Large intestine (tissue), 3 donors: ENCODE data around the gene SMG9. TPM values are rescaled to one million over a fixed set of nuclear protein-coding genes. Genes with fewer than 3 reads are reported as not detected.

Experiments used
- DNase-seq, 2 donors: peaks; one replicate each; pipeline versions ENCODE4 v3.0.0 to v3.0.0-alpha.2; 2013
- H3K27ac ChIP-seq: one replicate; pipeline ENCODE4 v1.5.1; 2013; ENCODE audit warnings: low read length
- H3K27me3 ChIP-seq: 2 replicates; pipeline ENCODE4 v1.6.1; 2013; ENCODE audit warnings: low read length; ENCODE audit not compliant: control insufficient read depth, insufficient read depth
- H3K36me3 ChIP-seq: 2 replicates; pipeline ENCODE4 v1.6.1; 2013; ENCODE audit warnings: low read length; ENCODE audit not compliant: control insufficient read depth, insufficient read depth
- H3K4me1 ChIP-seq: one replicate; pipeline ENCODE4 v1.6.1; 2013; ENCODE audit warnings: low read length; ENCODE audit not compliant: control insufficient read depth, insufficient read depth
- H3K4me3 ChIP-seq: one replicate; pipeline ENCODE4 v1.5.1; 2013; ENCODE audit warnings: low read length
- H3K9me3 ChIP-seq: one replicate; pipeline ENCODE4 v1.6.1; 2013; ENCODE audit warnings: mild to moderate bottlenecking, low read depth, low read length, moderate library complexity; ENCODE audit not compliant: control insufficient read depth
- WGBS: methylation state at CpG from one replicate; pipeline ENCODE4 v1.1.5; 2013; ENCODE audit warnings: low lambda C conversion rate; ENCODE audit not compliant: insufficient coverage; 5-methylcytosine and 5-hydroxymethylcytosine counted together
- polyA plus RNA-seq: library from polyadenylated mRNA; unstranded; fragments of 120-200 nt; gene quantifications from one replicate; pipeline ENCODE4 v1.2.1, GENCODE V29; 2013

Gene SMG9
- polyA plus RNA-seq, 1 donor, result 36.2 TPM

DNA sequence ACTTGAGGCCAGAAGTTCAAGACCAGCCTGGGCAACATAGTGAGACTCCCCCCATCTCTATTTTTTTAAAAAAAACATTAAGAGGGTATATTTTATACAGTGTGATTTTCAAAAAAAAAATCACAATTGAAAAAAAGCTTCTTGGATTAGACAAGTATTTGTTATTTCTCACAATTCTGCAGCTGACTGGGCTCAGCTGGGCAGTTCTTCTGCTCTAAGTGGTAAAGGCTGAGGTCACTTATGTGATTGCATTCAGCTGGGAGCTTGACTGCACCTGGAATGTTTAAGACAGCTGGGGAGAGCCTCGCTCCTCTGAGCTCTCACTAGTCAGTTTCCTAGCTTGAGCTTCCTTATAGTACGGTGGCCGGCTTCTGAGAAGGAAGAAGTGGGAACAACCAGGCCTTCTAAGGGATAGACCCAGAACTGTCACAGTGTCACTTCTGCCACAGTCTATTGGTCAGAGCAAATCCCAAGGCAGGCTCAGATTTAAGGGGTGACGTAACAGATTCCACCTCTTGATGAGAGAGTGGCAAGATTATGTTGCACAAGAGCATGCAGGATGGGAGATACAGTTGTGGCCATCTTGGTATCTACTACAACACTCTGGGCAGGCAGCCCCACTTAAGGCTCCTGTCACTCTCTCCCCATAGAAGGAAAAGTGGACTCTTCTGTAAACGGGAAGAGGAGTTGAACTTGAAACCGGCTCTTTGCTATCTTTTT is 58.6 kb downstream of the SMG9 start:
- H3K4me3 ChIP-seq, result no peak overlapping the region
- WGBS, result no CpG with 5 or more reads among the region's 6 CpGs
- no peaks in the 10 kb centered on the region for H3K36me3 ChIP-seq
- no peak for DNase-seq
- H3K27me3 ChIP-seq, result peaks cover 28% of the 10 kb centered on the region
- H3K9me3 ChIP-seq, result peaks cover 4% of the 10 kb centered on the region
- no peaks in the 10 kb centered on the region for H3K4me1 ChIP-seq
- H3K27ac ChIP-seq, result no peak overlapping the region

DNA sequence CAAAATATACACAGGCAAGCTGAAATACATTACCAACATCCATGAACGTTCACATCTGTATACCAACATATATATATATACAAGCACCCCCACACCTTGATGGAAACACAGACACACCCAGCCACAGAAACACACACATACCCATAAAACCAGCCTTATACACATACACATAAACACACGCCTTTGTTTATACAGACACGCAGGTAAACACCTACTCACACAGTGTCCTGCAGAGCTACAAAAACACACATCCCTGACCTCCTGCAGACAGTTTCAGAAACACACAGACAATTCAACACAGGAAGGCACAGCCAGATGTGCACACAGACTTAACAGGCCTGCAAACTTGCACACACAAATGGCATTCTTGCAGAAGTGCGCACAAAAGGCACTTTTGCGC is 60.2 kb downstream of the SMG9 start:
- H3K4me3 ChIP-seq, result no peak overlapping the region
- no CpG with 5 or more reads among the region's 5 CpGs for WGBS
- no peak overlapping the region for H3K27ac ChIP-seq
- peaks cover 4% of the 10 kb centered on the region for H3K9me3 ChIP-seq
- no peaks in the 10 kb centered on the region for H3K36me3 ChIP-seq
- H3K4me1 ChIP-seq, result no peaks in the 10 kb centered on the region
- DNase-seq, result no peak
- H3K27me3 ChIP-seq, result peaks cover 17% of the 10 kb centered on the region

DNA sequence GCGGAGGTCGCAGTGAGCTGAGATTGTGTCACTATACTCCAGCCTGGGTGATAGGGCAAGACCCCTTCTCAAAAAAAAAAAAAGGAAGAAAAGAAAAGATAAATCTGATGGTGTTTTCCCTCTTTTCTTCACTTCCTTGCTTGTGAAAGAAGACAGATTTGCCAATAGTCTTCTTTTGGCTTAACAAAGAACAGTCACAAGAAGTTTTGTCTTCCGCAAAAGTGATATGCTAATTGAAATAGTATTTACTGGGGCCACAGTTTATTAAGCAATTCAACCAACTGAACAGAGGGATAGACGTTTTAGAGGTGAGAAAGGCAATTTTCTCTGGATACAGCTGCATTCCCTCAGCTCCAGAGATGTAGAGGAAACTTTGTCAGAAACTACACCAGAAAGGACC is 61.9 kb downstream of the SMG9 start:
- no peak overlapping the region for H3K27ac ChIP-seq
- H3K4me1 ChIP-seq, result no peaks in the 10 kb centered on the region
- H3K27me3 ChIP-seq, result peaks cover 9% of the 10 kb centered on the region
- peaks cover 4% of the 10 kb centered on the region for H3K9me3 ChIP-seq
- DNase-seq, result no peak
- 100% methylated on average over 1 of the region's 4 CpGs for WGBS
- no peaks in the 10 kb centered on the region for H3K36me3 ChIP-seq
- no peak overlapping the region for H3K4me3 ChIP-seq

DNA sequence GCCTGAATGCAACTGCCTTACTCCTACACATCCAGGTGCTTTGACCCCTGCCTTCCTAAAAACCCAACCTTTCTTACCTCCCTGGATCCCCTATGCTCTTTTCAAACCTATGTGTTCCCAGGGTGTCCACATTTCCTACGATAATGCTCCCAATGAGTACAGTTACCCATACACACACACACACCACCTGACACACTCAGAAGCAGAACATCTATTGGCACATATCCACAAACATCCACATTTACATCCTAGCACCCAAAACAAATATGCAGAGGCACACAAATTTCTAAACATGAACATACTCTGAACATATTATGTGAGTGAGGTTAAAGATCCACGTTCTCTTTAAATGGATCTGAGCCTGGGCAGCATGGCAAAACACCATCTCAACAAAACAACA is 62.4 kb downstream of the SMG9 start:
- H3K4me1 ChIP-seq, result no peaks in the 10 kb centered on the region
- no peaks in the 10 kb centered on the region for H3K36me3 ChIP-seq
- H3K4me3 ChIP-seq, result no peak overlapping the region
- DNase-seq, result no peak
- WGBS, result 100% methylated on average over 1 of the region's 2 CpGs
- no peak overlapping the region for H3K27ac ChIP-seq
- peaks cover 4% of the 10 kb centered on the region for H3K9me3 ChIP-seq
- peaks cover 5% of the 10 kb centered on the region for H3K27me3 ChIP-seq

DNA sequence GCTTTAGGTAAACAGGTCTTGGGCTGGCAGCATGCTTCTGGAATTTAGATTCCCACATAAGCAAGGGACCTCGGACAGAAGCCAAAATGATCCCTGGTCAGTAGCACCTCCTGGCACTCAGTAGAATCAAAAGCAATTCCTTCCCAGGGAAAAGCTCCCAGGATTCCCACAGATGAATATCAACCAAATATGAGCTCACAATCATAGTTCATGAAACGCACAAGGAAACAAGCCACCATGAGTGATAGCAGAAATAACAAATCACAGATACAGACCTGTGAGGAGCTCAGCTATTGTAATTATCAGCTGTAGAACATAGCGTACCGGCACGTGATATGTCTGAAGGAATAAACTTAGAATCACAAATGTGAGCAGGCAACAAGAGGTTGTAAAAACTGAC is 63.0 kb downstream of the SMG9 start:
- Histone ChIP-seq H3K36me3 (no peaks in the 10 kb centered on the region), H3K4me1 (no peaks in the 10 kb centered on the region), H3K27me3 (no peaks in the 10 kb centered on the region), H3K9me3 (peaks cover 4% of the 10 kb centered on the region), H3K27ac (no peak overlapping the region), H3K4me3 (no peak overlapping the region)
- WGBS, result no CpG with 5 or more reads among the region's 5 CpGs
- no peak for DNase-seq

DNA sequence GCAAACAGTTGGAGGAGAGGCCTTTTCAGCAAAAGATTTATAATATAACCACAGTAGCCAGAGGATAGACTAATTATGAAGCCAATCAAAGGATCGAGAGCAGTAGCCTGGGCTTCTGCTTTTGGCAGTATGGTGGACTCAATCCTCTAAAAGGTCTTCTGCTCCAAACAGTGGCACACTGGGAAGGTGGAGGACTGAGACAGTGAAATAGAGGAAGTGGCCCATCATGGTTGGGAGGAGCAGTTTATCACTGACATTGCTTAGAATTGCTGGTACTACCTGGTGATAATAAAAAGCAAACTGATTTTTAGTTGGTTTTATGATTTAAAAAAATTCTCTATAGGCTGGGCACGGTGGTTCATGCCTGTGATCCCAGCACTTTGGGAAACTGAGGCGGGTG is 63.9 kb downstream of the SMG9 start:
- no peaks in the 10 kb centered on the region for H3K36me3 ChIP-seq
- peaks cover 4% of the 10 kb centered on the region for H3K9me3 ChIP-seq
- WGBS, result no CpG with 5 or more reads among the region's 3 CpGs
- no peak for DNase-seq
- H3K27ac ChIP-seq, result no peak overlapping the region
- no peak overlapping the region for H3K4me3 ChIP-seq
- no peaks in the 10 kb centered on the region for H3K27me3 ChIP-seq
- no peaks in the 10 kb centered on the region for H3K4me1 ChIP-seq

DNA sequence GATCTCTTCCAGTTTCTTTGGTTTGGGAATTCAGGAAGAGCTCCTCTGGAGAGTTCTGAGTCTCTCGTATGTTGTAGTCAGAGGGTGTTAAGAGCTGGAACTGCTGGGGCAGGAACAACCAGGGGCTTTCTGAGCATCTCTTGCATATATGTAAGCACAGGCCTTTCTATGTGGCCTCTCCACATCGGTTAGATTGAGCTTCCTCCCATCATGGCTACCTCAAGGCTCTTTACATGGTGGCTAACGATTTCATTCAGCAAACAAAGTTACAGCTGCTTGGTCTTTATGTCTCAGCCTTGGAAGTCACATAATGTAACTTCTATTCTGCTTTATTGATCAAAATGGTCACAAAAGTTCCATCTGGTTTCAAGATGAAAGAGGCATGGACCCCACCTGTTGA is 64.3 kb downstream of the SMG9 start:
- H3K4me1 ChIP-seq, result no peaks in the 10 kb centered on the region
- H3K27ac ChIP-seq, result no peak overlapping the region
- no peaks in the 10 kb centered on the region for H3K36me3 ChIP-seq
- H3K9me3 ChIP-seq, result peaks cover 4% of the 10 kb centered on the region
- no peaks in the 10 kb centered on the region for H3K27me3 ChIP-seq
- DNase-seq, result no peak
- no CpG with 5 or more reads among the region's 3 CpGs for WGBS
- H3K4me3 ChIP-seq, result no peak overlapping the region

DNA sequence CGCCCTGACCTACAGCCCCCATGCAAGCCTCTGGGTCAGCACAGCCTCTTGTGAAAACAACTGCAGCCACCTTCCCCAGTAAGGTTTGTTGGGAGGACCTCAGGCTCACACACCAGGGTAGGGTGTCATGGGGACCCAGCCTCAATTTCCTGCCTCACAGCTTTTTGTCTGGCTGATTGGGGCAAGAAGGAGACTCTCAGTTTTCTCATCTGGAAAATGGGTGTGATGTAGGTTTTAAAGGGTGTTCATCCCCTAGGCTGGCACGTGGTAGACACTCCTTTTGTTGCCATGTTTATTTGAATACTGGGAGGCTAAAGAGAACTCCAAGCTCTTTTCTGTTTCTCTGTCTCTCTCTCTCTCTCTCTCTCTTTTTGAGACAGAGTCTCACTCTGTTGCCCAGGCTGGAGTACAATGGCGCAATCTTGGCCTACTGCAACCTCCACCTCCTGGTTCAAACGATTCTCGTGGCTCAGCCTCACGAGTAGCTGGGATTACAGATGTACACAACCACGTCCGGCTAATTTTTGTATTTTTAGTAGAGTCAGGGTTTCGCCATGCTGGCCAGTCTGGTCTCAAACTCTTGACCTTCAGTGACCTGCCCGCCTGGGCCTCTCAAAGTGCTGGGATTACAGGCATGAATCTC is 66.6 kb downstream of the SMG9 start:
- H3K4me3 ChIP-seq, result no peak overlapping the region
- WGBS, result no CpG with 5 or more reads among the region's 10 CpGs
- H3K27ac ChIP-seq, result no peak overlapping the region
- no peaks in the 10 kb centered on the region for H3K27me3 ChIP-seq
- H3K36me3 ChIP-seq, result no peaks in the 10 kb centered on the region
- DNase-seq, result no peak
- peaks cover 4% of the 10 kb centered on the region for H3K9me3 ChIP-seq
- H3K4me1 ChIP-seq, result no peaks in the 10 kb centered on the region

DNA sequence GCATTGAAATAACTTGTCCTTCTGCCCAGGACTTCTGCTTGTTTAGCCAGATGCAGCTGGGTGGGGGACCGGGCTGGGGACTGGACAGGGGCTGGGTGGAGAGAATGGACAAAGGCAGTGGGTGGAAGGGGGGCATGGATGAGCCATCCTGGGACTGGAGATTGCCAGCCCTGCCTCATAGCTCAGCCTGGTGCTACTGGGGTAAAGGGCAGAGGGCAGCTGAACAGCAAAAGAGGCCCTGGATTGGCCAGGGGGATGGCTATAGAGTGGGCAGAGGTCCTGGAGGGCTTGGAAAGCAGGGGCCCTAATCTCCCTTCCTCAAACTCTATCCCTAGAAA is 67.1 kb downstream of the SMG9 start:
- Histone ChIP-seq H3K36me3 (no peaks in the 10 kb centered on the region), H3K27ac (no peak overlapping the region), H3K4me1 (no peaks in the 10 kb centered on the region), H3K27me3 (no peaks in the 10 kb centered on the region), H3K4me3 (no peak overlapping the region), H3K9me3 (peaks cover 4% of the 10 kb centered on the region)
- no CpG with 5 or more reads among the region's 1 CpG for whole genome bisulfite sequencing
- DNase-seq, result no peak

DNA sequence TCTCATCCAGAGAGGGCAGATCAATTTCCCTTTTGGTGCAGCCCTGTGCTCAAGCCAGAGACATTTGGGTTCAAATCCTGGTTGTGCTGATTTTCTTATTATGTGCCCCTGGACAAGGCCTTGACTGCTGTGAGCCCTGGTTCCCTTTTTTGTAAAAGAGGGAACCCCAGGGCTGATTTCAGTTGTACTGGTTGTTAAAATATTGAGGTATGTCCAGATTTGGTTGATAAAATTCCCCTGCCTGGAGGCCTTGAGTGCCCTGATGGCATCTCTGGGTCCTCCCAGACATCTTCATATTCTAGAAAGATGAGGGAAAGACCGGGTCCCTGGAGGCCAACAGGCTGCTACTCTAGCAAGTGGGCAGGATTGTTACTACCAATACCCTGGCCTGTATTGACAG is 70.4 kb downstream of the SMG9 start:
- no peak overlapping the region for H3K4me3 ChIP-seq
- no peaks in the 10 kb centered on the region for H3K27me3 ChIP-seq
- no peak overlapping the region for H3K27ac ChIP-seq
- WGBS, result no CpG with 5 or more reads among the region's 1 CpG
- DNase-seq, result no peak
- peaks cover 4% of the 10 kb centered on the region for H3K4me1 ChIP-seq
- no peaks in the 10 kb centered on the region for H3K36me3 ChIP-seq
- H3K9me3 ChIP-seq, result no peaks in the 10 kb centered on the region

DNA sequence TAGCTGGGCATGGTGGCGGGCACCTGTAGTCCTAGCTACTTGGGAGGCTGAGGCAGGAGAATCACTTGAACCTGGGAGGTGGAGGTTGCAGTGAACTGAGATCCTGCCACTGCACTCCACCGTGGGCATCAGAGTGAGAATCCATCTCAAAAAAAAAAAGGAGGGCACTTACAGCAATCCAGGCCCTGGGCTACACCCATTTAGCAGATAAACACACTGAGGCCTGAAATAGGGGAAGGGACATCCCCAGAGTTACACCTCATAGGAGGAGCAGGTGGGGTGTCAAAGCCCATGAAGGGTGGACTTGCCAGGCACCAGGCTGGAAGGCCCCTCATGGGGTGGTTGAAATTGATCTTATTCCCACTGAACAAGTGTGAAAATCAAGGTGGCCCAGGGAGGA is 70.9 kb downstream of the SMG9 start:
- DNase-seq, result no peak
- no peaks in the 10 kb centered on the region for H3K27me3 ChIP-seq
- no peak overlapping the region for H3K27ac ChIP-seq
- WGBS, result no CpG with 5 or more reads among the region's 2 CpGs
- no peak overlapping the region for H3K4me3 ChIP-seq
- H3K9me3 ChIP-seq, result no peaks in the 10 kb centered on the region
- H3K36me3 ChIP-seq, result no peaks in the 10 kb centered on the region
- peaks cover 6% of the 10 kb centered on the region for H3K4me1 ChIP-seq
